GM21526 (cell line): ENCODE measurements around the gene DUSP9.

ENCODE experiments used
- ATAC-seq: cut with Tn5 transposase; IDR thresholded peaks from one replicate; pipeline ENCODE4 v1.9.1; 2021; ENCODE audit warnings: moderate library complexity; ENCODE audit not compliant: unreplicated experiment, low FRiP score

Gene DUSP9

GRCh38 chrX:153647461-153648357, 706 bp downstream of the DUSP9 start:
- no peak for ATAC-seq

GRCh38 chrX:153648358-153649177, 1.6 kb downstream of the DUSP9 start:
- ATAC-seq, result no peak

- ATAC-seq, result no peak
These were observed 2.3 kb downstream of the DUSP9 start for GRCh38 chrX:153649178-153649914.

GRCh38 chrX:153649915-153650782, 3.1 kb downstream of the DUSP9 start:
- no peak for ATAC-seq

- no peak for ATAC-seq
These were observed 4.0 kb downstream of the DUSP9 start for GRCh38 chrX:153650959-153651358.

- ATAC-seq, result no peak
These were observed 4.6 kb downstream of the DUSP9 start for GRCh38 chrX:153651540-153652079.

- ATAC-seq, result no peak
These were observed 6.6 kb downstream of the DUSP9 start for GRCh38 chrX:153653556-153653955.

- no peak for ATAC-seq
These were observed 10.2 kb downstream of the DUSP9 start for GRCh38 chrX:153657161-153657560.

- ATAC-seq, result no peak
These were observed 12.3 kb downstream of the DUSP9 start for GRCh38 chrX:153659268-153659667.

- ATAC-seq, result no peak
These were observed 15.3 kb downstream of the DUSP9 start for GRCh38 chrX:153662266-153662665.

- no peak for ATAC-seq
These were observed 18.8 kb downstream of the DUSP9 start for GRCh38 chrX:153665726-153666306.

- ATAC-seq, result no peak
These were observed 20.4 kb downstream of the DUSP9 start for GRCh38 chrX:153667281-153667955.

GRCh38 chrX:153667956-153668396, 21.0 kb downstream of the DUSP9 start:
- no peak for ATAC-seq

GRCh38 chrX:153668423-153669173, 21.6 kb downstream of the DUSP9 start:
- ATAC-seq, result no peak

- no peak for ATAC-seq
These were observed 22.3 kb downstream of the DUSP9 start for GRCh38 chrX:153669174-153669890.

- ATAC-seq, result no peak
These were observed 23.1 kb downstream of the DUSP9 start for GRCh38 chrX:153669901-153670731.
